SK-N-SH (cell line): ENCODE measurements around the gene PCSK2. TPM values are rescaled to one million over a fixed set of nuclear protein-coding genes. Genes with fewer than 3 reads are reported as not detected.

Experiments used
- CTCF ChIA-PET: fragments of 300-600, 350-600 bp; formaldehyde crosslinking; extraction: SDS; loops from one replicate; lab custom pipeline; 2021; lab: Yijun Ruan, JAX
- POLR2A ChIA-PET: fragments of 350-600 bp; sonication (Branson Sonifier 250); formaldehyde crosslinking; extraction: SDS; loops from one replicate; lab custom pipeline; 2020; ENCODE audit warnings: antibody characterized with exemption, inconsistent platforms; lab: Yijun Ruan, JAX
- DNase-seq: peaks from one replicate; pipeline ENCODE4 v3.0.0; 2012
- H2AFZ ChIP-seq: fragments of 200-600 bp; sonication (generic); 2 replicates; pipeline ENCODE4 v1.8.1; 2016; ENCODE audit warnings: antibody characterized with exemption, mild to moderate bottlenecking, low read depth
- H3F3A ChIP-seq: fragments of 200-600 bp; sonication (generic); replicated peaks from 2 replicates; pipeline ENCODE3; 2016; ENCODE audit warnings: antibody characterized with exemption, mild to moderate bottlenecking; ENCODE audit not compliant: insufficient read depth
- H3K27ac ChIP-seq, 2 experiments: fragments of 200-500 bp in 1 of 2; fragments of 200-600 bp in 1 of 2; sonication (Bioruptor generic) in 1 of 2; sonication (generic), shearing (Covaris generic) in 1 of 2; 2 replicates each; pipeline versions ENCODE4 v1.5.1 to v1.6.1; 2014 to 2016; ENCODE audit warnings: low read depth in 2 of 2, inconsistent platforms in 1 of 2, low read length in 1 of 2, mild to moderate bottlenecking in 1 of 2, mixed read lengths in 1 of 2
- H3K27me3 ChIP-seq: fragments of 200-600 bp; sonication (generic), shearing (Covaris generic); 2 replicates; pipeline ENCODE4 v1.6.1; 2016; ENCODE audit warnings: mixed run types; ENCODE audit not compliant: insufficient read depth
- H3K36me3 ChIP-seq, 2 experiments: fragments of 200-500 bp in 1 of 2; fragments of 200-600 bp in 1 of 2; sonication (Bioruptor generic) in 1 of 2; sonication (generic) in 1 of 2; replicated peaks in 1 of 2; 2 replicates each; pipeline versions ENCODE3 to v1.5.1; 2014 to 2016; ENCODE audit warnings: low read length in 1 of 2, mild to moderate bottlenecking in 1 of 2; ENCODE audit not compliant: insufficient read depth in 2 of 2, control insufficient read depth in 1 of 2
- H3K4me1 ChIP-seq, 2 experiments: fragments of 200-500 bp in 1 of 2; fragments of 200-600 bp in 1 of 2; sonication (Bioruptor generic) in 1 of 2; sonication (generic), shearing (Covaris generic) in 1 of 2; 2 replicates each; pipeline versions ENCODE4 v1.5.1 to v1.6.1; 2014 to 2016; ENCODE audit warnings: low read depth in 1 of 2, low read length in 1 of 2, mixed run types in 1 of 2; ENCODE audit not compliant: insufficient read depth in 2 of 2, control insufficient read depth in 1 of 2
- H3K4me2 ChIP-seq: fragments of 200-600 bp; sonication (generic), shearing (Covaris generic); 2 replicates; pipeline ENCODE4 v1.6.1; 2017; ENCODE audit warnings: mixed run types
- H3K4me3 ChIP-seq, 2 experiments: fragments of 200-500 bp in 1 of 2; fragments of 200-600 bp in 1 of 2; sonication (Bioruptor generic) in 1 of 2; sonication (generic), shearing (Covaris generic) in 1 of 2; 2 replicates each; pipeline versions ENCODE4 v1.5.1 to v1.8.1; 2014 to 2016; ENCODE audit warnings: low read depth in 2 of 2, inconsistent platforms in 1 of 2, low read length in 1 of 2, mild to moderate bottlenecking in 1 of 2, mixed read lengths in 1 of 2, moderate library complexity in 1 of 2
- H3K79me2 ChIP-seq: fragments of 200-600 bp; sonication (generic); 2 replicates; pipeline ENCODE4 v1.8.1; 2017; ENCODE audit warnings: mild to moderate bottlenecking; ENCODE audit not compliant: insufficient read depth
- H3K9ac ChIP-seq: fragments of 200-600 bp; sonication (generic); 2 replicates; pipeline ENCODE4 v1.6.1; 2017; ENCODE audit warnings: mixed run types
- H3K9me2 ChIP-seq: fragments of 200-600 bp; sonication (generic); 2 replicates; pipeline ENCODE4 v1.6.1; 2017; ENCODE audit warnings: mixed run types
- H3K9me3 ChIP-seq: fragments of 200-600 bp; sonication (generic); 2 replicates; pipeline ENCODE4 v1.6.1; 2017; ENCODE audit warnings: mixed run types, mild to moderate bottlenecking, moderate library complexity
- H4K20me1 ChIP-seq: fragments of 200-600 bp; sonication (generic); 2 replicates; pipeline ENCODE4 v1.6.1; 2017; ENCODE audit warnings: mild to moderate bottlenecking, mixed run types; ENCODE audit not compliant: insufficient read depth
- IRF3 ChIP-seq: fragments of 150-350 bp; IDR thresholded peaks from 2 replicates; pipeline ENCODE4 v1.6.1; 2016; ENCODE audit warnings: mild to moderate bottlenecking, low read depth, low read length
- MEF2A ChIP-seq: IDR thresholded peaks from 2 replicates; pipeline ENCODE4 v1.4.0; 2012; ENCODE audit warnings: low read depth, borderline replicate concordance
- NFIC ChIP-seq: IDR thresholded peaks from 2 replicates; pipeline ENCODE4 v1.4.0; 2012; ENCODE audit warnings: borderline replicate concordance
- REST ChIP-seq: IDR thresholded peaks from 2 replicates; pipeline ENCODE4 v1.6.1; 2012; ENCODE audit warnings: mild to moderate bottlenecking, low read depth, low read length, moderate library complexity
- RFX5 ChIP-seq: IDR thresholded peaks from 2 replicates; pipeline ENCODE4 v1.6.1; 2012; ENCODE audit warnings: mild to moderate bottlenecking, improper control_type of control experiment, low read length
- RXRA ChIP-seq: IDR thresholded peaks from 2 replicates; pipeline ENCODE4 v1.4.0; 2012; ENCODE audit warnings: low read depth, mild to moderate bottlenecking, borderline replicate concordance
- TAF1 ChIP-seq: IDR thresholded peaks from 2 replicates; pipeline ENCODE4 v1.6.1; 2012; ENCODE audit warnings: low read depth, mild to moderate bottlenecking, low read length, moderate library complexity, borderline replicate concordance
- TCF12 ChIP-seq: IDR thresholded peaks from 2 replicates; pipeline ENCODE4 v1.4.0; 2012
- YY1 ChIP-seq: IDR thresholded peaks from 2 replicates; pipeline ENCODE4 v1.4.0; 2012; ENCODE audit warnings: low read depth, mild to moderate bottlenecking
- ZBTB33 ChIP-seq: IDR thresholded peaks from 2 replicates; pipeline ENCODE4 v1.4.0; 2012; ENCODE audit warnings: low read depth, borderline replicate concordance
- WGBS: methylation state at CpG from one replicate; pipeline ENCODE4 v1.1.6; 2017; ENCODE audit warnings: low lambda C conversion rate; 5-methylcytosine and 5-hydroxymethylcytosine counted together
- polyA plus RNA-seq, 3 experiments: library from polyadenylated mRNA; depleted of rRNA; stranded (reverse); fragments of >200 nt; gene quantifications; 2 replicates each; pipeline ENCODE4 v1.2.3, GENCODE V29; 2012

PCSK2 gene
- polyA plus RNA-seq, 1 of the 3 experiments (the other 2 are of a cell fraction): not detected

GRCh38 chr20:17438436-17439039 lies 211.7 kb downstream of the PCSK2 start:
- no peaks in the 10 kb centered on the region for H3F3A ChIP-seq
- no peaks in the 10 kb centered on the region for H3K9me3 ChIP-seq
- no peak overlapping the region for H3K4me3 ChIP-seq
- H3K4me2 ChIP-seq: no peak overlapping the region
- no peaks in the 10 kb centered on the region for H4K20me1 ChIP-seq
- TF ChIP-seq YY1: no peak
- TF ChIP-seq IRF3: no peak
- TF ChIP-seq RFX5: no peak
- TF ChIP-seq REST: no peak
- no peak for TF ChIP-seq TAF1
- no peak for TF ChIP-seq MEF2A
- no peak for TF ChIP-seq RXRA
- TF ChIP-seq ZBTB33: no peak
- no peak for TF ChIP-seq TCF12
- TF ChIP-seq NFIC: no peak
- H3K9me2 ChIP-seq: no peaks in the 10 kb centered on the region
- no peak for DNase-seq
- H3K4me1 ChIP-seq: no peaks in the 10 kb centered on the region
- CTCF ChIA-PET: interaction anchor here (1.0 to 12.8 kb wide), 2 partner anchors 617 to 636 kb away, joined by 3 to 270 read pairs; no protein-coding TSS in a partner anchor
- no peaks in the 10 kb centered on the region for H3K79me2 ChIP-seq
- WGBS: 32% methylated on average over 9 of the region's 9 CpGs
- H3K9ac ChIP-seq: no peak overlapping the region
- no peak overlapping the region for H2AFZ ChIP-seq
- no peaks in the 10 kb centered on the region; the same call in 1 of the 2 replicates for H3K27me3 ChIP-seq
- H3K27ac ChIP-seq: no peak overlapping the region
- no peaks in the 10 kb centered on the region for H3K36me3 ChIP-seq
- POLR2A ChIA-PET: no interaction called here
